AG09309 (cell line): ENCODE measurements around the gene ESPNL.

Experiments used
- DNase-seq: peaks from one replicate; pipeline ENCODE4 v3.0.0-alpha.2; 2010; ENCODE audit warnings: low read depth
- H3K4me3 ChIP-seq: 2 replicates; pipeline ENCODE4 v1.5.1; 2011; ENCODE audit warnings: mild to moderate bottlenecking, low read depth, low read length, moderate library complexity; ENCODE audit not compliant: control insufficient read depth
- TF ChIP-seq, protein P1 (sequence below): IDR thresholded peaks from 2 replicates; pipeline ENCODE4 v1.5.1; 2011; ENCODE audit warnings: mild to moderate bottlenecking, low read depth, low read length, inconsistent platforms; ENCODE audit not compliant: insufficient read depth, control insufficient read depth; ENCODE audit errors: missing control alignments

Gene ESPNL

DNA sequence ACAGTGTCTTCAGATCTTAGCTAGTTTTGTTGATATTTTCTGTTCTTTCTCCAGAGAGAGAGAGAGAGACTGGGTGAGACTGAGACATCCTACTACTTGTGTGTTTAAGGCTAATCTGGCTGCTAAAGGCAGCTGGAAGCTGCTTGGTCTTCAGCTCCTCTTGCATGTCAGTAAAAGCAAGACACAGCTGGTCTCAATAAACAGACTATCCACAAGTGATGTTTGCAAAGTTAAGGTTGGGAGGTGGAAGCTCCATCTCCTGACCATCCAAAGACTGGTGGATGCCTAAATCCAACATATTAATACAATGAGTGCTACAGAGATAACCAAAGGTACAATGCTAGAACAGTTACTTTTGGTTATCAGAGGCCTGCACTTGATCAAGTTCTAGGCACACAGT lies 76.5 kb downstream of the ESPNL start:
- TF ChIP-seq, protein P1, sequence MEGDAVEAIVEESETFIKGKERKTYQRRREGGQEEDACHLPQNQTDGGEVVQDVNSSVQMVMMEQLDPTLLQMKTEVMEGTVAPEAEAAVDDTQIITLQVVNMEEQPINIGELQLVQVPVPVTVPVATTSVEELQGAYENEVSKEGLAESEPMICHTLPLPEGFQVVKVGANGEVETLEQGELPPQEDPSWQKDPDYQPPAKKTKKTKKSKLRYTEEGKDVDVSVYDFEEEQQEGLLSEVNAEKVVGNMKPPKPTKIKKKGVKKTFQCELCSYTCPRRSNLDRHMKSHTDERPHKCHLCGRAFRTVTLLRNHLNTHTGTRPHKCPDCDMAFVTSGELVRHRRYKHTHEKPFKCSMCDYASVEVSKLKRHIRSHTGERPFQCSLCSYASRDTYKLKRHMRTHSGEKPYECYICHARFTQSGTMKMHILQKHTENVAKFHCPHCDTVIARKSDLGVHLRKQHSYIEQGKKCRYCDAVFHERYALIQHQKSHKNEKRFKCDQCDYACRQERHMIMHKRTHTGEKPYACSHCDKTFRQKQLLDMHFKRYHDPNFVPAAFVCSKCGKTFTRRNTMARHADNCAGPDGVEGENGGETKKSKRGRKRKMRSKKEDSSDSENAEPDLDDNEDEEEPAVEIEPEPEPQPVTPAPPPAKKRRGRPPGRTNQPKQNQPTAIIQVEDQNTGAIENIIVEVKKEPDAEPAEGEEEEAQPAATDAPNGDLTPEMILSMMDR, result no peak
- H3K4me3 ChIP-seq, result no peak overlapping the region
- peak; percentile 28 for DNase-seq

DNA sequence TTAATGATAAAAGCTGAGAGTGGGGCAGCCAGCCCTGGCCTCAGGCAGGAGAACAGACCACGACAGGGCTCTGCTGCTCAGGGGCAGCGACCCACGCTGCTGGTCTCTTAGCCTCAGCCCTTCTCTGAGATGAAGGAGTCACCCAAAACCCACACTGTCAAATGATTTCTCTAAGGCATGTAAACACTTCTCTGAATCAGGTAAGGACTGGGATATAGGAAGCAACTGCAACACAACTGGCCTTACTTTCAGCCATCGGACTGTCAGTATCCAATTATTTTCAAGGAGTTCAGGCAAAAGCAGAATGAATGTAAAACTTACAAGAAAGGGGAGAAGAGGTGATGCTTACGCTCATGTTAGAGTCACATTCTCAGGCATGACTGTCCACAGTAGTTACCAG lies 80.4 kb downstream of the ESPNL start:
- TF ChIP-seq, protein P1, result no peak
- H3K4me3 ChIP-seq, result no peak overlapping the region
- no peak for DNase-seq

DNA sequence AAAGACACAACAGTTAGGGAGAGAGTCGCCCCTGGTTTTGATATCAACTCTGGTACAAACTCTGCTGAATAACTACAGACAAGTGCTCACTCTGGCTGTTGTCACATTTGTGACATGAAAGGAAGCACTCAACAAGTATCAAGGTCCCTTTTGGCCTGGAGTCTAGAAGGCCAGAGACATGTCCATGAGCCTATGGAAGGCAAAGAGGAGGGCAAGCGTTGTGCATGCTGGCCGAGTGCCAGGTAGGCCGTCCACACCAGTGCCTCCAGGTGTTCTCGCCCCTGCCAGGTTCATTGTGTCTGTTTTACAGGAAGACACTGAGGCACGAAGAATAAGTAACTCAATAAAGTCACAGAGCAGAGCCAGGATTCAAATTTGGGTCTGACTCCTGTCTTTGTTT lies 82.2 kb downstream of the ESPNL start:
- no peak for DNase-seq
- TF ChIP-seq, protein P1, result no peak
- H3K4me3 ChIP-seq, result no peak overlapping the region
